Measurements from ENCODE around the gene METTL15.
"Not testable (repeated sequence)": the region's sequence is repeated elsewhere in the genome, so short reads cannot be mapped to it uniquely, and the experiment has no call there.

Gene METTL15

GRCh38 chr11:28107750-28108618 lies at the start of gene METTL15, which contains the start of gene KIF18A:
METTL15 (plus strand) TSS chr11:28108388; CDS start chr11:28113335, 4,947 bp downstream.
KIF18A (minus strand) TSS chr11:28108156; CDS start chr11:28097947, 10,209 bp downstream.
- TF ChIP-seq CTCF (IDR thresholded peaks at IDR 0.05; ENCODE audit: extremely low read depth, missing control alignments), result no peak
- peak; percentile 86 for DNase-seq (ENCODE audit: low spot score)

- TF ChIP-seq CTCF (IDR thresholded peaks at IDR 0.05; ENCODE audit: extremely low read depth, missing control alignments), result no peak
- no peak for DNase-seq (ENCODE audit: low spot score)
These were observed 36.9 kb upstream of the METTL15 start for GRCh38 chr11:28071305-28071704.

- no peak for TF ChIP-seq CTCF (IDR thresholded peaks at IDR 0.05; ENCODE audit: extremely low read depth, missing control alignments)
- no peak for DNase-seq (ENCODE audit: low spot score)
These were observed 35.9 kb upstream of the METTL15 start for GRCh38 chr11:28072321-28072720.

GRCh38 chr11:28077521-28077920 lies 30.7 kb upstream of the METTL15 start:
- TF ChIP-seq CTCF (IDR thresholded peaks at IDR 0.05; ENCODE audit: extremely low read depth, missing control alignments), result no peak
- DNase-seq (ENCODE audit: low spot score), result no peak

GRCh38 chr11:28083118-28083517 lies 25.1 kb upstream of the METTL15 start:
- DNase-seq (ENCODE audit: low spot score), result no peak
- no peak for TF ChIP-seq CTCF (IDR thresholded peaks at IDR 0.05; ENCODE audit: extremely low read depth, missing control alignments)

GRCh38 chr11:28086569-28086968 lies 21.6 kb upstream of the METTL15 start:
- TF ChIP-seq CTCF (IDR thresholded peaks at IDR 0.05; ENCODE audit: extremely low read depth, missing control alignments), result no peak
- no peak for DNase-seq (ENCODE audit: low spot score)

GRCh38 chr11:28087192-28087591 lies 21.0 kb upstream of the METTL15 start:
- not testable (repeated sequence) for DNase-seq (ENCODE audit: low spot score)

GRCh38 chr11:28087693-28088092 lies 20.5 kb upstream of the METTL15 start:
- not testable (repeated sequence) for DNase-seq (ENCODE audit: low spot score)

All from GM20000 (cell line).